Tibial nerve (tissue), 4 donors: ENCODE data around the gene C19orf12. TPM values are rescaled to one million over a fixed set of nuclear protein-coding genes. Genes with fewer than 3 reads are reported as not detected.

Experiments
- DNase-seq, 2 donors: peaks; one replicate each; pipeline ENCODE4 v3.0.0-alpha.2; 2019; ENCODE audit warnings: low spot score in 2 of 2
- H3K27ac ChIP-seq, 4 donors: fragments of 200-600 bp; sonication (generic) in 3 of 4; one replicate each; pipeline ENCODE4 v1.5.1; 2017 to 2019; ENCODE audit warnings: mild to moderate bottlenecking in 1 of 4
- H3K27me3 ChIP-seq, 2 donors: fragments of 200-600 bp; sonication (generic) in 1 of 2; one replicate each; pipeline versions ENCODE4 v1.5.1 to v1.6.0; 2017 to 2019
- H3K36me3 ChIP-seq, 3 donors: fragments of 200-600 bp; sonication (generic); one replicate each; pipeline ENCODE4 v1.5.1; 2018 to 2019
- H3K4me1 ChIP-seq, 4 donors: fragments of 200-600 bp; sonication (generic) in 3 of 4; one replicate each; pipeline ENCODE4 v1.5.1; 2017 to 2019
- H3K4me3 ChIP-seq, 4 donors: fragments of 200-600 bp; sonication (generic) in 3 of 4; one replicate each; pipeline ENCODE4 v1.5.1; 2017 to 2019; ENCODE audit warnings: mild to moderate bottlenecking in 1 of 4, moderate library complexity in 1 of 4
- H3K9me3 ChIP-seq, 4 donors: fragments of 200-600 bp; sonication (generic) in 3 of 4; one replicate each; pipeline ENCODE4 v1.5.1; 2017 to 2019
- CTCF ChIP-seq, 5 experiments: fragments of 200-600 bp in 3 of 5; fragments of 450-650 bp in 2 of 5; sonication (generic) in 3 of 5; IDR thresholded peaks; one replicate each; pipeline ENCODE4 v1.5.1; 2016 to 2019; ENCODE audit warnings: antibody characterized with exemption in 5 of 5, mild to moderate bottlenecking in 3 of 5, moderate library complexity in 2 of 5
- EP300 ChIP-seq, 2 donors: sonication (generic); formaldehyde crosslinking; IDR thresholded peaks; one replicate each; pipeline ENCODE4 v1.6.1; 2017; ENCODE audit warnings: antibody characterized with exemption in 2 of 2, mild to moderate bottlenecking in 1 of 2
- POLR2A ChIP-seq, 2 donors: fragments of 450-650 bp; IDR thresholded peaks; one replicate each; pipeline ENCODE4 v1.6.1; 2017; ENCODE audit warnings: antibody characterized with exemption in 2 of 2, mild to moderate bottlenecking in 2 of 2, moderate library complexity in 2 of 2
- WGBS, 2 donors: methylation state at CpG; one replicate each; pipeline ENCODE4 v1.1.5; 2018; 5-methylcytosine and 5-hydroxymethylcytosine counted together
- total RNA-seq, 4 donors: library from RNA; depleted of rRNA; stranded (reverse); fragments of >200 nt; gene quantifications; one replicate each; pipeline ENCODE4 v1.1.0, GENCODE V29; 2016

C19orf12 gene
- total RNA-seq, 4 donors from 2014 or later = 52.5 to 71.6 (median 56.7) TPM

- Histone ChIP-seq H3K27ac (no peak overlapping the region), H3K4me3 (no peak overlapping the region), H3K36me3 (no peaks in the 10 kb centered on the region), H3K9me3 (no peaks in the 10 kb centered on the region), H3K27me3 (no peaks in the 10 kb centered on the region), H3K4me1 (no peaks in the 10 kb centered on the region)
- no peak for DNase-seq
- WGBS, 2 donors = 57 to 84% methylated on average over 6 to 11 of the region's 11 CpGs
- TF ChIP-seq EP300 (IDR thresholded peaks at IDR 0.05) = no peak
- no peak for TF ChIP-seq POLR2A (IDR thresholded peaks at IDR 0.05)
- TF ChIP-seq CTCF (IDR thresholded peaks at IDR 0.05) = no peak
Measured at GRCh38 chr19:29737461-29738000, 22.5 kb upstream of the C19orf12 start.

DNA sequence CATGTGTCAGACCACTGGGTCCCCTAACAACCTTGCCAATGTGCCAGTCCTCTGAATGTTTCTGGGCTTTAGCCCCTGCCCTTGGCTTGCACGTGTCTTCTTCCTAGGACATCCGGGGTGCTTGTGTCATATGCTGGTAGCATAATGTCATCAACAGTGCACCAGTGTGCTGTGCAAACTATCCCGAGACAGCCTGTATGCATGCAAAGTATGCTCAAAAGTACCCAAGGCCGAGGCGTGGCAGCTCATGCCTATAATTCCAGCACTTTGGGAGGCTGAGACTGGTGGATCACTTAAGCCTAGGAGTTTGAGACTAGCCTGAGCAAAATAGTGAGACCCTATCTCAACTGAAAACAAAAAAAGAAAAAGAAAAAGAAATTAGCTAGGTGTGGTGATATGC lies 20.8 kb upstream of the C19orf12 start:
- H3K36me3 ChIP-seq = no peaks in the 10 kb centered on the region
- H3K27ac ChIP-seq = no peak overlapping the region
- H3K9me3 ChIP-seq = no peaks in the 10 kb centered on the region
- no peaks in the 10 kb centered on the region for H3K27me3 ChIP-seq
- TF ChIP-seq EP300 (IDR thresholded peaks at IDR 0.05) (no peak), CTCF (IDR thresholded peaks at IDR 0.05) (no peak), POLR2A (IDR thresholded peaks at IDR 0.05) (no peak)
- WGBS, 2 donors = 77 to 91% methylated on average over 5 of the region's 5 CpGs
- no peaks in the 10 kb centered on the region for H3K4me1 ChIP-seq
- DNase-seq = no peak
- H3K4me3 ChIP-seq = no peak overlapping the region

- 85 to 88% methylated on average over 13 of the region's 13 CpGs for WGBS, 2 donors
- no peak overlapping the region for H3K4me3 ChIP-seq
- H3K27ac ChIP-seq = no peak overlapping the region
- TF ChIP-seq CTCF (IDR thresholded peaks at IDR 0.05) = no peak
- no peak for TF ChIP-seq POLR2A (IDR thresholded peaks at IDR 0.05)
- TF ChIP-seq EP300 (IDR thresholded peaks at IDR 0.05) = no peak
- H3K27me3 ChIP-seq = peaks cover 0 to 12% of the 10 kb centered on the region in 2 donors
- no peaks in the 10 kb centered on the region for H3K36me3 ChIP-seq
- DNase-seq = no peak
- peaks cover 0 to 3% (median 0%) of the 10 kb centered on the region in 4 donors for H3K4me1 ChIP-seq
- no peaks in the 10 kb centered on the region for H3K9me3 ChIP-seq
Measured at GRCh38 chr19:29731331-29731850, 16.3 kb upstream of the C19orf12 start.

DNA sequence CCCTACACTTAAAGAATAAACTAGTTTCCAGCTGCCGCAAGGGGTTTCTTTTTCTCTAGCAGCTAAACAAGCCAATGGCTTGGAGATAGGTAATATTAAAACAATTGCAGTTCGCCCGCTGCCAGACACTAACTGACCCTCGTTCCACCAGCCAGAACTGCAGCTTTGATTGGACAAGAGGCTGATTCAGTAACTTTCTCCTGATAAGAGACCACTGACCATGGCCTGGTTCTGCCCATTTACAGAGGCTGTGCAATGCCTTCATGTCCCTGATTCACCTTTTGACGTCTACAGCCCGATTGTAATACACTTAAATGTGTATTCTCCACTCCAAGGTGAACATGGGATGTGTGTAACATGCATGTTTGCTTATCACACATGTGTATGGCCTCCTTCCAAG lies 12.8 kb upstream of the C19orf12 start:
- peaks cover 0 to 37% of the 10 kb centered on the region in 2 donors for H3K27me3 ChIP-seq
- H3K4me1 ChIP-seq = peaks cover 0 to 20% (median 12%) of the 10 kb centered on the region in 4 donors
- 80 to 88% methylated on average over 6 of the region's 6 CpGs for WGBS, 2 donors
- DNase-seq = no peak
- H3K36me3 ChIP-seq = no peaks in the 10 kb centered on the region
- TF ChIP-seq CTCF (IDR thresholded peaks at IDR 0.05) = no peak
- no peak for TF ChIP-seq POLR2A (IDR thresholded peaks at IDR 0.05)
- H3K4me3 ChIP-seq = no peak overlapping the region
- H3K9me3 ChIP-seq = no peaks in the 10 kb centered on the region
- H3K27ac ChIP-seq = no peak overlapping the region

GRCh38 chr19:29724746-29725145 lies 9.7 kb upstream of the C19orf12 start:
- DNase-seq = no peak
- H3K4me3 ChIP-seq = peak overlapping the region in 3 of 4 donors; percentile 22 to 43 (median 42)
- 30 to 34% methylated on average over 14 of the region's 14 CpGs for WGBS, 2 donors
- peak overlapping the region in 1 of 4 donors; percentile 66 for H3K27ac ChIP-seq
- H3K4me1 ChIP-seq = peaks cover 0 to 23% (median 12%) of the 10 kb centered on the region in 4 donors
- H3K36me3 ChIP-seq = no peaks in the 10 kb centered on the region
- no peak for TF ChIP-seq EP300 (IDR thresholded peaks at IDR 0.05)
- TF ChIP-seq CTCF (IDR thresholded peaks at IDR 0.05) = peak in 1 of 5 experiments; percentile 1
- TF ChIP-seq POLR2A (IDR thresholded peaks at IDR 0.05) = no peak
- no peaks in the 10 kb centered on the region for H3K9me3 ChIP-seq
- peaks cover 0 to 38% of the 10 kb centered on the region in 2 donors for H3K27me3 ChIP-seq
